Measurements from ENCODE around the gene TAF3. TPM values are rescaled to one million over a fixed set of nuclear protein-coding genes. Genes with fewer than 3 reads are reported as not detected.
"Not testable (repeated sequence)": the region's sequence is repeated elsewhere in the genome, so short reads cannot be mapped to it uniquely, and the experiment has no call there.

TAF3 gene
- total RNA-seq, 4 donors from 2014 or later: 2.9 to 17.5 (median 5.1) TPM

GRCh38 chr10:8014649-8015048 lies 196.3 kb downstream of the TAF3 start:
- DNase-seq: no peak
- Histone ChIP-seq H3K4me3 (no peak overlapping the region), H3K9me3 (no peaks in the 10 kb centered on the region), H3K27ac (no peak overlapping the region), H3K27me3 (no peaks in the 10 kb centered on the region), H3K4me1 (no peaks in the 10 kb centered on the region), H3K36me3 (no peaks in the 10 kb centered on the region)
- intact Hi-C loops (cut with DNase I; ENCODE audit: low total_unique reads): no loop called here
- TF ChIP-seq POLR2A (IDR thresholded peaks at IDR 0.05) (no peak), CTCF (IDR thresholded peaks at IDR 0.05) (no peak)

DNA sequence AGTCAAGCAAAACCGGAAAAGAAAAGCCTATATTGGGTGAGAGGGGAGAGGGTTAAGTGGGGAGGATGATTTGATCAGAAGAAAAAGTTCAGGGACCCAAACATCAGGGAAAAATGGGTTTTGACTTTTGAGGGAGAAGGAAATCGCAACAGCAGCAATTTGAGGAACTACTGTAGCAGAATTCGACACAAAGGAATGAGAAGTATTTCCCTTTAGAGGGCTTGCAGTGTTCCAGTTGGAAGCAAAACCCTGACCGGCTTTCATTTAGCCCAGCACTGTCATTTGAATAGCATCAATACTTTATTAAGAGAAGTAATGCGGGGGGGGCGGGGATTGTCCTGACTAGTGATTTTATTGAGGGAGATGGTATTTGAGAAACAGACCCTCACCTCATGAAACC lies 199.0 kb downstream of the TAF3 start:
- intact Hi-C loops (cut with DNase I; ENCODE audit: low total_unique reads): no loop called here
- no peak for TF ChIP-seq CTCF (IDR thresholded peaks at IDR 0.05)
- TF ChIP-seq POLR2A (IDR thresholded peaks at IDR 0.05): no peak
- Histone ChIP-seq H3K4me3 (no peak overlapping the region), H3K36me3 (no peaks in the 10 kb centered on the region), H3K27ac (no peak overlapping the region), H3K4me1 (no peaks in the 10 kb centered on the region), H3K27me3 (no peaks in the 10 kb centered on the region), H3K9me3 (no peaks in the 10 kb centered on the region)
- DNase-seq: no peak

DNA sequence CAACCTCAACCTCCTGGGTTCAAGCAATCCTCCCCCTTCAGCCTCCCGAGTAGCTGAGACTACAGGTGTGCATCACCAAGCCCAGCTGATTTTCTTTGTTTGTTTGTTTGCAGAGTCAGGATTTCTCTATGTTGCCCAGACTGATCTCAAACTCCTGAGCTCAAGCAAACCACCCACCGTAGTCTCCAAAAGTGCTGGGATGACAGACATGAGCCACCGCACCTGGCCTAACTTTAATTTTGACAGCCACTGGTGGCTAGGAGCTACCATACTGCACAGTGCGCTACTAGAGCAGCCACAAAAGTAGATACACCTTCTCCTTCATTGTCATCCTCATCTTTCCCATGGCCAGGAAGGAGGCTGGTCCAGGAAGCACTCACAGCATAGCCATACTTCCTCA lies 205.0 kb downstream of the TAF3 start:
- Histone ChIP-seq H3K4me1 (no peaks in the 10 kb centered on the region), H3K27me3 (peaks cover 0 to 8% of the 10 kb centered on the region in 2 donors), H3K4me3 (no peak overlapping the region), H3K27ac (no peak overlapping the region), H3K36me3 (no peaks in the 10 kb centered on the region), H3K9me3 (no peaks in the 10 kb centered on the region)
- TF ChIP-seq CTCF (IDR thresholded peaks at IDR 0.05) (no peak), POLR2A (IDR thresholded peaks at IDR 0.05) (no peak)
- intact Hi-C loops (cut with DNase I; ENCODE audit: low total_unique reads): no loop called here
- no peak for DNase-seq

GRCh38 chr10:8023851-8024250 lies 205.5 kb downstream of the TAF3 start:
- DNase-seq: no peak
- Histone ChIP-seq H3K9me3 (no peaks in the 10 kb centered on the region), H3K4me1 (no peaks in the 10 kb centered on the region), H3K27me3 (peaks cover 0 to 8% of the 10 kb centered on the region in 2 donors), H3K36me3 (no peaks in the 10 kb centered on the region), H3K27ac (no peak overlapping the region), H3K4me3 (no peak overlapping the region)
- no peak for TF ChIP-seq POLR2A (IDR thresholded peaks at IDR 0.05)
- no peak for TF ChIP-seq CTCF (IDR thresholded peaks at IDR 0.05)
- intact Hi-C loops (cut with DNase I; ENCODE audit: low total_unique reads): no loop called here

DNA sequence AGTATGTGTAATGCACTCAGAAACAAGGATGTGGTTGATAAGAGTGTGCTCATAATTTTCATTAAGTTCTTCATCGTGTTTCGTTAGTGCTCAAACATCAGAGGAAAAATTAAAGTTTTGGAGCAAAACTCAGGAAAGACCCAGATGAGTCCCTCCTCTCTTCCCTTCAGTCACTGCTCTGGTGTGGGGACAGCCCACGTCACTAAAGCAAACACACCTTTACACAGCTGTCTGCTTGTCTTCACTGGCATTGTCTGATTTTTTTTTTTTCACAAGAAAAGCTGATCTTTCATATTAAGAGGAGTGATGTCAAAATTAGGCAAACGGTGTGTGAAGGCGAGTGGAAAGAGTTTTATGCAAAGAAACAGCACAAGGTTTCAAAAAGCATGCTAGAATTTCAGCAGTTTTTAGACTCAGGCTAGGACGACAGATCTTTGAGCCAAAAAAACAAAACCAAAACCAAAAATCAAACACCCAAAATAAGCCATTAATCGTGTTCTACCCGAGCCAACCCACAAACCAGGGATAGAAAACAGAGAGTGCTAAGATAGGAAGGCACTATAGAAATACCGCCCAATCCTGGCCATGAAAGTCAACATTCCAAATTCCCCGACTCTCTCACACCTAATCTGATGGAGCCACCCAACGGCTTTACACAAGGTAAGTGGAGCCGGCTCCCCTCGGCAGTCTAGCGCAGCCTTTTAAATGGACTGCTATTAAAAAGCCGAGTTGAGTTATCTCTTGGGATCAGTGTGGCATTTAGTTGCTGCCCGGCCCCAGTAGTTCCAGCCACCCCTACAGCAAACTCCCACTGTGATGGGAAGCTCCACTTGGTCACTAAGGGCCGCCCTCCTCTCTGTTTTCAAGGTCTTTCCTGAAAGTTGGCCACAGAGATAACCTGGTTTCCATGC lies 208.3 kb downstream of the TAF3 start:
- no peak for TF ChIP-seq CTCF (IDR thresholded peaks at IDR 0.05)
- no peak for TF ChIP-seq POLR2A (IDR thresholded peaks at IDR 0.05)
- Histone ChIP-seq H3K9me3 (no peaks in the 10 kb centered on the region), H3K27me3 (peaks cover 0 to 8% of the 10 kb centered on the region in 2 donors), H3K4me3 (no peak overlapping the region), H3K27ac (no peak overlapping the region), H3K4me1 (no peaks in the 10 kb centered on the region), H3K36me3 (no peaks in the 10 kb centered on the region)
- no peak for DNase-seq
- intact Hi-C loops (cut with DNase I; ENCODE audit: low total_unique reads): no loop called here

DNA sequence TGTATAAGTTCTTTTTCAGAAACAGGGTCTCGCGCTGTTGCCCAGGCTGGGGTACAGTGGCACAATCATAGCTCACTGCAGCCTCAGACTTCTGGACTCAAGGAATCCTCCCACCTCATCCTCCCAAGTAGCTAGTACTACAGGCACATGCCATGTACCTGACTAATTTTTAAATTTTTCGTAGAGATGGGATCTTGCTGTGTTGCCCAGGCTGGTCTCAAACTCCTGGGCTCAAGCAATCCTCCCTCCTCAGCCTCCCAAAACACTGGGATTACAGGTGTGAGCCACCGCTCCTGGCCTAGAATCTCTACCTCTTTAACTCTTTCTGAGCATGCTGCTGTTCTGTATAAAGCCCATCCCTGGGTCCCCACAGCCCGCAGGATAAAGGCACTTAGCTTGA lies 212.9 kb downstream of the TAF3 start:
- DNase-seq; intact Hi-C loops (cut with DNase I; ENCODE audit: low total_unique reads); H3K4me3 ChIP-seq; H3K9me3 ChIP-seq; H3K27ac ChIP-seq; H3K4me1 ChIP-seq; H3K36me3 ChIP-seq: not testable (repeated sequence)
- H3K27me3 ChIP-seq: peaks cover 8 to 30% of the 10 kb centered on the region in 2 donors

Measured in uterus (tissue), 4 donors.